Transverse colon (tissue), 4 donors: Measurements from ENCODE around the gene HCLS1. TPM values are rescaled to one million over a fixed set of nuclear protein-coding genes. Genes with fewer than 3 reads are reported as not detected.
A peak's percentile ranks its signal among the peaks of the same experiment; 100 is the strongest.
"Not testable (repeated sequence)": the region's sequence is repeated elsewhere in the genome, so short reads cannot be mapped to it uniquely, and the experiment has no call there.

Source experiments
- DNase-seq: peaks from one replicate; pipeline ENCODE4 v3.0.0-alpha.2; 2019
- H3K27ac ChIP-seq, 4 donors: fragments of 200-600 bp; sonication (generic); 2 replicates each; pipeline ENCODE4 v1.5.1; 2016 to 2018; ENCODE audit warnings: inconsistent platforms in 4 of 4
- H3K27me3 ChIP-seq: fragments of 200-600 bp; sonication (generic); 2 replicates; pipeline ENCODE4 v1.5.1; 2017; ENCODE audit warnings: inconsistent platforms
- H3K36me3 ChIP-seq, 4 donors: fragments of 200-600 bp; sonication (generic); 2 replicates each; pipeline ENCODE4 v1.5.1; 2017 to 2019; ENCODE audit warnings: inconsistent platforms in 4 of 4
- H3K4me1 ChIP-seq, 4 donors: fragments of 200-600 bp; sonication (generic); 2 replicates each; pipeline ENCODE4 v1.5.1; 2017 to 2020; ENCODE audit warnings: inconsistent platforms in 4 of 4
- H3K4me3 ChIP-seq, 4 donors: fragments of 200-600 bp; sonication (generic); 1 replicate in 1 of 4; 2 replicates in 3 of 4; pipeline versions ENCODE4 v1.5.1 to v1.6.1; 2017 to 2019; ENCODE audit warnings: inconsistent platforms in 4 of 4
- H3K9me3 ChIP-seq, 2 donors: fragments of 200-600 bp; sonication (generic); 2 replicates each; pipeline ENCODE4 v1.5.1; 2017 to 2019; ENCODE audit warnings: inconsistent platforms in 2 of 2
- EP300 ChIP-seq: sonication (generic); formaldehyde crosslinking; IDR thresholded peaks from one replicate; pipeline ENCODE4 v1.6.1; 2017; ENCODE audit warnings: antibody characterized with exemption, low read depth
- POLR2A ChIP-seq: fragments of 450-650 bp; IDR thresholded peaks from one replicate; pipeline ENCODE4 v1.6.1; 2016; ENCODE audit warnings: antibody characterized with exemption, mild to moderate bottlenecking, moderate library complexity
- POLR2AphosphoS5 ChIP-seq, 3 donors: sonication (generic); formaldehyde crosslinking; IDR thresholded peaks; one replicate each; pipeline ENCODE4 v1.6.1; 2016; ENCODE audit warnings: antibody characterized with exemption in 3 of 3
- WGBS, 2 donors: methylation state at CpG; one replicate each; pipeline ENCODE4 v1.1.5; 2018; ENCODE audit warnings: low coverage in 1 of 2; 5-methylcytosine and 5-hydroxymethylcytosine counted together
- in situ Hi-C, 4 donors: fragments of 200-750 bp; cut with MboI; loops; one replicate each; pipeline versions ENCODE4 v1.15.0 to v1.15.1; 2017; ENCODE audit warnings: low sequenced_read_pairs in 3 of 4, low pct_ligation_motif_present in 1 of 4, low pct_unique_long_range_greater_than_20kb in 1 of 4
- intact Hi-C: fragments of 100-400 bp; cut with DNase I; formaldehyde crosslinking; loops from one replicate; pipeline ENCODE4 v1.15.1; 2023; ENCODE audit warnings: low total_unique reads
- total RNA-seq, 4 donors: library from RNA; depleted of rRNA; stranded (reverse); fragments of >200 nt; gene quantifications; one replicate each; pipeline ENCODE4 v1.1.0, GENCODE V29; 2016
- TF ChIP-seq, protein P1 (sequence below), 5 experiments: fragments of 200-600 bp in 3 of 5; fragments of 450-650 bp in 2 of 5; sonication (generic) in 3 of 5; IDR thresholded peaks; 1 replicate in 2 of 5; 2 replicates in 3 of 5; pipeline ENCODE4 v1.5.1; 2016 to 2017; ENCODE audit warnings: antibody characterized with exemption in 5 of 5, inconsistent platforms in 3 of 5, mild to moderate bottlenecking in 2 of 5, moderate library complexity in 1 of 5

The HCLS1 gene
- total RNA-seq, 4 donors from 2014 or later = 5.0 to 50.3 (median 30.8) TPM

DNA sequence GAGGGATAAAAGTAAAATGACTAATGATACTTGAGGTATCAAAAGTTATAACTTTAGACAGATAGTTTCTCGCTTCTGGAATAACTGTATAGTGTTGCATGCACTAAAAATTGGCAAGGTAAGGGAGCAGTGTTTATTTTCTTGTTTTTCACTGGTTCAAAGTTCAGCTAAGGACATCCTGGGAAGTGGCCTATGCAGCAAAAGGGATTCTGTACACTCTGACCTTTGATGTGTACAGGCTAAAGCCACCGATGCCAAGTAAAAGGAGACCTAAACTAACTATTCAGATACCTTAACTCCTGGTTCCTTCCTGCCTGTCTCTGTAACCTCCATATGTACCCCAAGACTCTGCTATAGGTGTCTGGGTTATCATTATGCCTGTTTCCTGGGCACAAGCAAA is 65.9 kb downstream of the HCLS1 start:
- no peak overlapping the region for H3K4me3 ChIP-seq
- H3K9me3 ChIP-seq = no peaks in the 10 kb centered on the region
- H3K4me1 ChIP-seq = no peaks in the 10 kb centered on the region
- intact Hi-C loops (no loop called here), in situ Hi-C loops (no loop called here)
- no peaks in the 10 kb centered on the region for H3K36me3 ChIP-seq
- no peak for DNase-seq
- TF ChIP-seq POLR2A = no peak
- no peak for TF ChIP-seq POLR2AphosphoS5 (IDR thresholded peaks at IDR 0.05)
- TF ChIP-seq, protein P1, sequence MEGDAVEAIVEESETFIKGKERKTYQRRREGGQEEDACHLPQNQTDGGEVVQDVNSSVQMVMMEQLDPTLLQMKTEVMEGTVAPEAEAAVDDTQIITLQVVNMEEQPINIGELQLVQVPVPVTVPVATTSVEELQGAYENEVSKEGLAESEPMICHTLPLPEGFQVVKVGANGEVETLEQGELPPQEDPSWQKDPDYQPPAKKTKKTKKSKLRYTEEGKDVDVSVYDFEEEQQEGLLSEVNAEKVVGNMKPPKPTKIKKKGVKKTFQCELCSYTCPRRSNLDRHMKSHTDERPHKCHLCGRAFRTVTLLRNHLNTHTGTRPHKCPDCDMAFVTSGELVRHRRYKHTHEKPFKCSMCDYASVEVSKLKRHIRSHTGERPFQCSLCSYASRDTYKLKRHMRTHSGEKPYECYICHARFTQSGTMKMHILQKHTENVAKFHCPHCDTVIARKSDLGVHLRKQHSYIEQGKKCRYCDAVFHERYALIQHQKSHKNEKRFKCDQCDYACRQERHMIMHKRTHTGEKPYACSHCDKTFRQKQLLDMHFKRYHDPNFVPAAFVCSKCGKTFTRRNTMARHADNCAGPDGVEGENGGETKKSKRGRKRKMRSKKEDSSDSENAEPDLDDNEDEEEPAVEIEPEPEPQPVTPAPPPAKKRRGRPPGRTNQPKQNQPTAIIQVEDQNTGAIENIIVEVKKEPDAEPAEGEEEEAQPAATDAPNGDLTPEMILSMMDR (IDR thresholded peaks at IDR 0.05) = no peak
- TF ChIP-seq EP300 = no peak
- no peak overlapping the region for H3K27ac ChIP-seq
- WGBS, 2 donors = 67 to 90% methylated on average over 1 to 2 of the region's 2 CpGs
- no peaks in the 10 kb centered on the region for H3K27me3 ChIP-seq

DNA sequence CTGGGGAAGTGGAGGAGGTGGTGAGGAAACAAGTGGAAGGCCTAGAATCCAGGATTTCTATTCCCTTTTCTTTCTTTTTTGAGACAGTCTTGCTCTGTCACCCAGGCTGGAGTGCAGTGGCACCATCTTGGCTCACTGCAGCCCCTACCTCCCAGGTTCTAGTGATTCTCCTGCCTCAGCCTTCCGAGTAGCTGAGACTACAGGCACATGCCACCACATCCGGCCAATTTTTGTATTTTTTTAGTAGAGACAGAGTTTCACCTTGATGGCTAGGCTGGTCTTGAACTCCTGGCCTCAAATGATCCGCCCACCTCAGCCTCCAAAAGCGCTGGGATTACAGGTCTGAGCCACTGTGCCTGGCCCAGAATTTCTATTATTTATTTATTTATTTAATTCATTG is 66.9 kb downstream of the HCLS1 start:
- H3K27ac ChIP-seq, H3K4me3 ChIP-seq, H3K9me3 ChIP-seq, H3K4me1 ChIP-seq, H3K36me3 ChIP-seq, H3K27me3 ChIP-seq, in situ Hi-C loops, DNase-seq, intact Hi-C loops: not testable (repeated sequence)
- 96 to 100% methylated on average over 3 to 4 of the region's 4 CpGs for WGBS, 2 donors

DNA sequence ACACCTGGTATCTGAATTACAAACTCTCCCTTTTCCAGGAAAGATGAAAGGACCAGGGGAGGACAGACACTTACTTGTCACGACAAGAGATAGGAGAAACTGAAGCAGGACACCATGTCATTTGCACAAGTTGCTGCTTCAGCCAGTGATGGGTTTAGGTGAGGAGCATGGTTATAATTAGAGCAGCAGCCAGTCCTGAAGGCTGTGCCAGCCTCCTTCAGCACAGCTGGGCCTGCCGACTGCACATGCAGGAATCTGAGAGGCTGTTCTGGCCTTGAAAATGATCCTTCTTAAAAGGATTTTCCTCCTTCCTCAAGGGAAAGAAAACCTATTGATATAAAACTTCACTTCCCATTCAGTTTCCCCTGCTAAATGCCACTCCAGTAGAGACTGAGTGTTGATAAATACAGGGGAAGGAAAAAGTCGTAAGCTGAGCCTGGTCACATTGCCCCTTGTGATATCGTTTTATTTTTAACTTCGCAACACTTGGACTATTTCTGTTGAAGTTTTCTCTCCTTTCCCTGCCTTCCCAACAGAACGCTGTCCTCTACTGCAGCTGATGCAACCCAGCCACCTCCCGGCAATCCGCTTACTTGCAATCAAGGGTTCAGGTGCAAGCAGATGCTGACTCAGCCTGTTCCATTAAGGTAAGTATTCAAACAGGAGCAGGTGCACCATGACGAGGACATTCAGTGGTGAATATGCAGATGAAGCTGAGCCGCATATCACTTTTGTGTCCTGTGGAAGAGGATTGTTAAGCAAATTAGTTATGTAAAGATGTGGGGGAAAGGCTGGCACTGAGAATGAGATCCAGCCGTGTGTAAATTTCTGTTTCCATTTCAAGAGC is 67.6 kb downstream of the HCLS1 start, which contains the start of gene FBXO40:
FBXO40 (plus strand) TSS at position 524 of the 847 bp plus-strand sequence. CDS start 27,197 bp downstream, outside the sequence.
- Histone ChIP-seq H3K4me3 (no peak within 1 kb of the TSS), H3K9me3 (no peaks in the 10 kb centered on the region), H3K27ac (peak within 1 kb of the TSS in 1 of 4 donors; percentile 6), H3K27me3 (no peaks in the 10 kb centered on the region), H3K4me1 (no peaks in the 10 kb centered on the region), H3K36me3 (no peaks in the 10 kb centered on the region)
- 58 to 61% methylated on average over 8 to 11 of the region's 11 CpGs for WGBS, 2 donors
- in situ Hi-C loops = no loop called here
- TF ChIP-seq POLR2AphosphoS5 (IDR thresholded peaks at IDR 0.05) (no peak), POLR2A (no peak), EP300 (no peak)
- TF ChIP-seq, protein P1 (IDR thresholded peaks at IDR 0.05) = no peak
- DNase-seq = peak; percentile 45
- intact Hi-C loops = no loop called here

DNA sequence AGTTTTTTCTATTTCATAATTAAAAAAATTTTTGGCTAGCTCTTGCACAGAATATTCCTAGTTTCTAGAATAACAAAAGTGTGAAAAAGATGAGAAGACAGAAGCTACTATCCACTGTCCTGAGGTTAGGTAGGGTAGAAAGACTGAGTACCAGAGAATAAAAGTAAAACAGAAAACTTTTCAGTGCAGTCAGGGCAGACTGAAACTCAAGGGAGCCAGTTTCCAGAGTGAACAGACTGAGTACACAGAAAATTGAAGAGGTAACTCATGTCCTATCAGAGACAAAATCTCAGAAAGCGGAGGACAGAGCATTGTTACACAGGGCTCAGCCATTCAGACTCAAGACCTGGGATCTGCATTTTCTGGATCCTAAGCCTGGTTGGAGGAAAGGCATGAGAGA is 76.3 kb downstream of the HCLS1 start:
- Histone ChIP-seq H3K4me3 (no peak overlapping the region), H3K4me1 (no peaks in the 10 kb centered on the region), H3K27me3 (no peaks in the 10 kb centered on the region), H3K9me3 (no peaks in the 10 kb centered on the region), H3K27ac (no peak overlapping the region), H3K36me3 (no peaks in the 10 kb centered on the region)
- DNase-seq = no peak
- TF ChIP-seq POLR2A (no peak), EP300 (no peak), POLR2AphosphoS5 (IDR thresholded peaks at IDR 0.05) (no peak)
- TF ChIP-seq, protein P1 (IDR thresholded peaks at IDR 0.05) = no peak
- WGBS, 2 donors = 80 to 94% methylated on average over 1 of the region's 1 CpG
- intact Hi-C loops (no loop called here), in situ Hi-C loops (no loop called here)
